GM12872 (cell line): Measurements from ENCODE around the gene CLTB.

Experiments
- CTCF ChIP-seq: IDR thresholded peaks from 3 replicates; pipeline ENCODE4 v1.5.1; 2011; ENCODE audit warnings: low read depth, mild to moderate bottlenecking, low read length, moderate library complexity; ENCODE audit not compliant: insufficient read depth

CLTB gene

GRCh38 chr5:176424181-176424580, 7.8 kb upstream of the CLTB start:
- TF ChIP-seq CTCF = no peak

- TF ChIP-seq CTCF = no peak
These were observed 4.7 kb upstream of the CLTB start for GRCh38 chr5:176420972-176421544.

GRCh38 chr5:176420086-176420485, 3.7 kb upstream of the CLTB start:
- TF ChIP-seq CTCF = no peak

- TF ChIP-seq CTCF = no peak
These were observed 1.9 kb upstream of the CLTB start for GRCh38 chr5:176418251-176418650.

- no peak for TF ChIP-seq CTCF
These were observed 626 bp upstream of the CLTB start for GRCh38 chr5:176416965-176417364.

GRCh38 chr5:176415240-176415951, 943 bp downstream of the CLTB start:
- no peak for TF ChIP-seq CTCF

GRCh38 chr5:176414704-176415103, 1.6 kb downstream of the CLTB start:
- TF ChIP-seq CTCF = no peak
